Measurements from ENCODE around the gene ADGRG2.

ADGRG2 gene

DNA sequence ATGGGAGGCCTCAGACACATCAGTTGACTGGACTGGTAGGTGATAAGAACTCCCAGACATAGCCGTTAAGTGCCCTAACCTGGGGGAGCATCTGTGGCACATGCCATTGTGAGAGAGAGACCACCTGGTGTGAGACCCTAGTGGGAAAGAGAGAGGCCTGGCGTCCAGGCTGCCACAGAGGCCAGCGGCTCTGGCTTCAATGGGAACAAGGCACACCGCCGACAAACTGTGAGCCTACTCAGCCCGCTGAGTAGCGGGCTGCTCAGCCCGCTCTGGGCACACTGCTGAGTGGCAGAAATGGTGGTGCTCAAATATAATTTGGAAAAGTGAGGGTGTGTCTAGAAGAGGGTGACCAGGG, 172.3 kb downstream of the ADGRG2 start:
- TF ChIP-seq, protein P1, sequence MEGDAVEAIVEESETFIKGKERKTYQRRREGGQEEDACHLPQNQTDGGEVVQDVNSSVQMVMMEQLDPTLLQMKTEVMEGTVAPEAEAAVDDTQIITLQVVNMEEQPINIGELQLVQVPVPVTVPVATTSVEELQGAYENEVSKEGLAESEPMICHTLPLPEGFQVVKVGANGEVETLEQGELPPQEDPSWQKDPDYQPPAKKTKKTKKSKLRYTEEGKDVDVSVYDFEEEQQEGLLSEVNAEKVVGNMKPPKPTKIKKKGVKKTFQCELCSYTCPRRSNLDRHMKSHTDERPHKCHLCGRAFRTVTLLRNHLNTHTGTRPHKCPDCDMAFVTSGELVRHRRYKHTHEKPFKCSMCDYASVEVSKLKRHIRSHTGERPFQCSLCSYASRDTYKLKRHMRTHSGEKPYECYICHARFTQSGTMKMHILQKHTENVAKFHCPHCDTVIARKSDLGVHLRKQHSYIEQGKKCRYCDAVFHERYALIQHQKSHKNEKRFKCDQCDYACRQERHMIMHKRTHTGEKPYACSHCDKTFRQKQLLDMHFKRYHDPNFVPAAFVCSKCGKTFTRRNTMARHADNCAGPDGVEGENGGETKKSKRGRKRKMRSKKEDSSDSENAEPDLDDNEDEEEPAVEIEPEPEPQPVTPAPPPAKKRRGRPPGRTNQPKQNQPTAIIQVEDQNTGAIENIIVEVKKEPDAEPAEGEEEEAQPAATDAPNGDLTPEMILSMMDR (conservative IDR thresholded peaks at IDR 0.05; ENCODE audit: low read depth, low read length): no peak
- no peak overlapping the region for H3K4me3 ChIP-seq (ENCODE audit: low read depth, low read length)
- no peak for DNase-seq (ENCODE audit: low read depth)

DNA sequence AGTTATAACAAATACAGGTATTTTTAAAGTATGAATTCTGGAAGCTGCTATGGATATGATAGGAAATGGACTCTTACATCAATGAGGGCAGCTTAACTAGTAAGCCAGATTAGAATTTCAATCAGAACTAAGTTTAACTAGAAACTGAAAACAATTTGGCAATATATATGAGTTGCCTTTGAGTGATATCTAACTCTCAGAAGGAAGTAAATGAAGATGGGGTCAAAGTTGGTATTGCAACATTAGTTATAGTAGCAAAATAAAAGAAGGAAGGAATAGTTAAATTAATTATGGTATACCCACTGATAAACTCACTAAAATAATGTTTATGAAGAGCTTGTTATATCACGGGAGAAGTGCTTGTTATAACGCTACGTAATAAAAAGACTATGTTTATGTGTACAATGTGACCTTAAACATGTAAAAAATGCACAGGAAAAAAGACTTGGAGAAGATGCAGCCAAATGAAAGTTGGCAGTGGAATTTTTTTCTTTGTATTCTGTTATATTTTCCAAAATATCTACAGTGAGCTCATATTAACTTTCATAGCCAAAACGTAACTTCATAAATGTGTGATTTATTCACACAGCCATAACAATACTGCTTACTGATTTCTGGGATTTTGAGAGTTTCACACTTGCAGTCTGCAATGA, 172.9 kb downstream of the ADGRG2 start:
- H3K4me3 ChIP-seq (ENCODE audit: low read depth, low read length): no peak overlapping the region
- DNase-seq (ENCODE audit: low read depth): no peak
- TF ChIP-seq, protein P1 (conservative IDR thresholded peaks at IDR 0.05; ENCODE audit: low read depth, low read length): no peak

DNA sequence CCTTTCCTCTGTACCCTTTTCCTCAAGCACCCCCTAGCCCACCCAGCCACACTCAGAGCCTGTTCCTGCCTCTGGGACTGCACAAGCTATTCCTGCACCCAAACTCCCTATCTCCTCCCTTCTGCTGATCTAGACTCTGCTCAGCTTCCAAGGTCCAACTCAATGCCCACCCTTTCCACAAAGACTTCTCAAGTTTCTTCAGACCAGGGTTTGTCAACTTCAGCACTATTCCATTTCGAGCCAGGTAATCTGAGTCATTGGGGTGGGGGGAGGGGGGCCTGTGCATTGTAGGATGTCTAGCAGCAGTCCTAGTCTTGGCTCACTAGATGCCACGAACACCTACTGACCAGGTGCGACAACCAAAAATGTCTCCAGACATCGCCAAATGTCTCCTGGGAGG, 175.7 kb downstream of the ADGRG2 start:
- H3K4me3 ChIP-seq (ENCODE audit: low read depth, low read length): no peak overlapping the region
- TF ChIP-seq, protein P1 (conservative IDR thresholded peaks at IDR 0.05; ENCODE audit: low read depth, low read length): no peak
- no peak for DNase-seq (ENCODE audit: low read depth)

DNA sequence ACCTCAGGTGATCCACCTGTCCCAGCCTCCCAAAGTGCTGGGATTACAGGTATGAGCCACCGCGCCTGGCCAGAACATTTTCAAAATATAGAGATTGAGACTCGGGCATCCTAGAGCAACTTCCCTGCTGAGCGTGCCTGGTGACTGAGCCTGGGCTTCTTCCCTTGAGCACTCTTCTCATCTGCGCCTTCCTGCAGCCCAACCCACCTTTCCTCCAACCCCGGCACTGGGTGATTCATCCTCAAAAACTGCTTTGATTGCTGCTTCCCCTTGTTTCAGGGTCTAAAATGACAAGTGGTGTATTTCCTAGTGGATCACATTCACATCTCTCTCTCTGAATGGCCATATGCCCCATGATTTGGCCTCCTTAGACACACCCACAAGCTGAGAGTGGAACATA, 176.1 kb downstream of the ADGRG2 start:
- TF ChIP-seq, protein P1 (conservative IDR thresholded peaks at IDR 0.05; ENCODE audit: low read depth, low read length): no peak
- H3K4me3 ChIP-seq (ENCODE audit: low read depth, low read length): no peak overlapping the region
- no peak for DNase-seq (ENCODE audit: low read depth)

DNA sequence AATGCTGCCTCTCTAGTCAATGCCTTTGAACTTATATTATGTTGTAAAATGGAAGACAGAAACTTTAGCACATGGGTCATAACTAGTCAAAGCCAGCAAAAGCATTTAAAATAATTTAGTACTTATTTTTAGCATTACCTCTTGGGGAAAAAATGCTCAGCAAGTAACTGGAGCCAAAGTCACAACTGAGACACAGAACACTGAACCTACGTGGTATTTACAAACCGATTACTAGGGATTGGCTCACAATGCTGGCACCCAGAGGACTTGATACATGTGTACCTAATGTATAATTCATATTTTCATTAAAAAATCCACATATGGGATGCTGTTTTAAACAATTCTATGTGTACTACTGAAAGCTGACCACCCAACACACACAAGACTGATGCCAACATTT, 176.8 kb downstream of the ADGRG2 start:
- no peak overlapping the region for H3K4me3 ChIP-seq (ENCODE audit: low read depth, low read length)
- TF ChIP-seq, protein P1 (conservative IDR thresholded peaks at IDR 0.05; ENCODE audit: low read depth, low read length): no peak
- DNase-seq (ENCODE audit: low read depth): no peak

DNA sequence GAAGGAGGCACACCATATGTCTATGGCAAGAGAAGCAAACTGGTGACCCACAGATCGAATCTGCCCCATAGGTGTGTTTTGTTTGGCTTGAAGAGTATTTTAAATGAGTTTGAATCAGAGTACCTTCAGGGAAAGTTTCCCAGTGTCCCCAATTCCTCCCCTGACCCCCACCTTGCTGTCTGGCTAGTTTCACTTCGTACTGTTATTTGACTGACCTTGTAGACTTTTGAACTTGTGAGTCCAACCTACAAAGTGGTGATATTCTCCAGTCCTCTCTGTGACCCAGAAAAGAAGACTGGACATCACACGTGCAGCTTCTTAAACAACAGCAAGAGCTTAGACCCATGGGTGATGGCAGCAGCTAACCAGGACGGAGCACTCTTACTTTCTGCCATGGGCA, 177.8 kb downstream of the ADGRG2 start:
- TF ChIP-seq, protein P1 (conservative IDR thresholded peaks at IDR 0.05; ENCODE audit: low read depth, low read length): no peak
- H3K4me3 ChIP-seq (ENCODE audit: low read depth, low read length): no peak overlapping the region
- no peak for DNase-seq (ENCODE audit: low read depth)

DNA sequence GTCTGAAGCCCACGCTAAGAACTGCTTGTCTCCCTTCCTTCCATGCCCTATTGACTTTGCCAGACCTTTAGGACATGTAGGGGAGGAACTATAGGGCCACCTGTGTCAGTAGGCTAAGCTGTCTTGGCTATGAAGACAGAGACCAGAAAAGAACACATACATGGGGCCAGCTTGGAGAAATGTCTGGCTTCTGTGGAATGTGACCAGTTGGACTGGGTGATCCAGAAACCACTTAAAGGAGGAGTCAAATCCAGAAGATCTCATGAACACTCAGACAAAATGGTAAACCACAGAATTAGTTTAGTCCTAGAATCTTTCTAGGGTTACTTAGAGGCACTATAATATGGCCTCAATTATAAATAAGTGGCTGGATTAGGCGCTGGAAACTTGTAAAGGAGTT, 180.4 kb downstream of the ADGRG2 start:
- DNase-seq (ENCODE audit: low read depth): no peak
- TF ChIP-seq, protein P1 (conservative IDR thresholded peaks at IDR 0.05; ENCODE audit: low read depth, low read length): no peak

More for the DNA sequence above, 180.4 kb downstream of the ADGRG2 start:
- H3K4me3 ChIP-seq (ENCODE audit: low read depth, low read length): no peak overlapping the region
